Bronchial epithelial cell (primary cell): ENCODE measurements around the gene ARHGAP6. TPM values are rescaled to one million over a fixed set of nuclear protein-coding genes. Genes with fewer than 3 reads are reported as not detected.

Experiments
- DNase-seq: peaks from one replicate; pipeline ENCODE4 v3.0.0-alpha.2; 2010; ENCODE audit warnings: low read depth
- FAIRE-seq: peaks from 2 replicates; lab custom pipeline; 2011; peaks lifted over from hg19 to GRCh38; lab: Jason Lieb, UNC
- H3K27me3 ChIP-seq: 2 replicates; pipeline ENCODE4 v1.5.1; 2011; ENCODE audit warnings: low read length; ENCODE audit not compliant: control insufficient read depth, insufficient read depth
- H3K36me3 ChIP-seq: 2 replicates; pipeline ENCODE4 v1.5.1; 2011; ENCODE audit warnings: low read length; ENCODE audit not compliant: control insufficient read depth, insufficient read depth
- H3K4me3 ChIP-seq: 2 replicates; pipeline ENCODE4 v1.5.1; 2011; ENCODE audit warnings: mild to moderate bottlenecking, low read depth, low read length, control low read depth
- total RNA-seq: library from RNA; depleted of rRNA; stranded (reverse); fragments of >200 nt; gene quantifications from 2 replicates; pipeline ENCODE4 v1.2.1, GENCODE V29; 2014
- TF ChIP-seq, protein P1 (sequence below): IDR thresholded peaks from 2 replicates; pipeline ENCODE4 v1.5.1; 2011; ENCODE audit warnings: mild to moderate bottlenecking, moderate library complexity, low read length, control low read depth, inconsistent platforms; ENCODE audit not compliant: insufficient read depth, severe bottlenecking

Gene ARHGAP6
- total RNA-seq, 1 donor from 2014 or later = under 0.01 TPM

DNA sequence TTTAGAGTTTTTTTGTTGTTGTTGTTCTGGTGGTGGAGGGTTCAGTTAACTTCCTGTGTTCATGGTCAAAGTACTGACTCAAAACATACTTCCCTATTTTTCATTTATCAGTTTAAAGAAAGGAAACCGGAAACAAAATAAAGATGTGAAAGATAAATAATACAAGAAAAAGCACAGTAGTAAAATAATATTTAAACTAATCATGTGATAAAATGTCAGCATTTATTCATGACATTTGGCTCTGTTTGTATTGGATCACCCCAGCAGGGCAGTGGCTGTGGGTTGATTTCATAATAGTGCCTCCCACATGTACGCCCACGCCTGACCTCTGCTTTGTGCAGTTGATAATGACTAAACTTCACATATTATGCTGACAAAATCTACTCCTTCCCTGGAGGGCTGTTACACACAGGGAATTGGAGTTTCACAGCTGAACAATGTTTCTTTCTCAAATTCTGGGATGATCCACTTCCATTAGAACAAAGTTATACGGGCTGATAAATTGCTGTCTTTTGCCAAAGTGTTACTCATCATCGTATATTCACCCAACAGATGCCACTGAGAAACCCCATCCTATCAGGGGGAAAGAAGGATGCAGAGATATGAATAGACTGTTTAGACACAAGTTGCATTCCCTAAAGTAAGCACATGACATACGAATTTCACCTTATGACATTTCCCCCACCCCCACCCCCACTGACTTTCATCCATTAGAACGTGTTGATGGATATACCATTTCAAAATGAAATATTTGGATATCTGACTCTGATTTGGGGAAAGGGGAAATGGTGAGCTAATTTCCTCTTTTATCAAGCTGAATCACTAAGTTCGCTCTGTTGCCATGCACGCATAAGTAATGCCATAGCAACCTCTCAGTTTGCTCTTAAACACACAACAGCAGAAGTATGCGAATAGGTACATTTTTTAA, 324.2 kb downstream of the ARHGAP6 start:
- Histone ChIP-seq H3K4me3 (no peak overlapping the region), H3K36me3 (no peaks in the 10 kb centered on the region), H3K27me3 (no peaks in the 10 kb centered on the region)
- DNase-seq = peak; percentile 88
- FAIRE-seq = no peak
- TF ChIP-seq, protein P1, sequence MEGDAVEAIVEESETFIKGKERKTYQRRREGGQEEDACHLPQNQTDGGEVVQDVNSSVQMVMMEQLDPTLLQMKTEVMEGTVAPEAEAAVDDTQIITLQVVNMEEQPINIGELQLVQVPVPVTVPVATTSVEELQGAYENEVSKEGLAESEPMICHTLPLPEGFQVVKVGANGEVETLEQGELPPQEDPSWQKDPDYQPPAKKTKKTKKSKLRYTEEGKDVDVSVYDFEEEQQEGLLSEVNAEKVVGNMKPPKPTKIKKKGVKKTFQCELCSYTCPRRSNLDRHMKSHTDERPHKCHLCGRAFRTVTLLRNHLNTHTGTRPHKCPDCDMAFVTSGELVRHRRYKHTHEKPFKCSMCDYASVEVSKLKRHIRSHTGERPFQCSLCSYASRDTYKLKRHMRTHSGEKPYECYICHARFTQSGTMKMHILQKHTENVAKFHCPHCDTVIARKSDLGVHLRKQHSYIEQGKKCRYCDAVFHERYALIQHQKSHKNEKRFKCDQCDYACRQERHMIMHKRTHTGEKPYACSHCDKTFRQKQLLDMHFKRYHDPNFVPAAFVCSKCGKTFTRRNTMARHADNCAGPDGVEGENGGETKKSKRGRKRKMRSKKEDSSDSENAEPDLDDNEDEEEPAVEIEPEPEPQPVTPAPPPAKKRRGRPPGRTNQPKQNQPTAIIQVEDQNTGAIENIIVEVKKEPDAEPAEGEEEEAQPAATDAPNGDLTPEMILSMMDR = no peak

DNA sequence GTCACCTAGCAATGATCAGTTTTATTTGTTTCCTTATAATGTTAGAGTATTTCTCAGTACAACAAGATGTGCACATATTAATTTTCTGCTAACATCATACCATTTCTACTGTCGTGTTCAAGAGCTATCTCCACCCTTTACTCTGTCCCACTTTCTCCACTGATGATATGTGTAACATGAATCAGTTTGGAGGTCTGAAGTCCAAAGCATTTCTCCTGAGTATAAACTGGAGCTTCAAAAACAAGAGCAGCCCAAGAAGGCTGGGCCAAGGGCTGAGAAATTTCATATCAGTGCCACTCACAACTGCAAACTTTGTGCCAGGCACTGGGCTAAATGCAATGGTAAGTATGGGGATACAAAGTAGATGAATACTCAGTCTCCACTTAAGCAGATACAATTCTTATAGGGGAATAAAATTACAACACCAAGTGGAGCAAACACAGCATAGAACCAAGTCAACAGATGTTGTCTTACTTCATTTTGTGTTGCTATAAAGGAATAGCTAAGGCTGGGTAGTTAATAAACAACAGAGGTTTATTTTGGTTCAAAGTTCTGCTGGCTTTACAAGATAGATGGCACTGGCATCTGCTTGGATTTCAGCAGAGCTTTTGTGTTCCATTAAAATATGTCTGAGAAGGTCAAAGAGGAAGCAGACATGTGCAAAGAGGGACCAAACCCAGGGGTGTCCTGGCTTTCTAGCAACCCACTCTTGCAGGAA, 328.3 kb downstream of the ARHGAP6 start:
- H3K4me3 ChIP-seq = no peak overlapping the region
- H3K27me3 ChIP-seq = no peaks in the 10 kb centered on the region
- TF ChIP-seq, protein P1 = no peak
- DNase-seq (no peak), FAIRE-seq (no peak)
- H3K36me3 ChIP-seq = no peaks in the 10 kb centered on the region

- TF ChIP-seq, protein P1 = no peak
- DNase-seq (no peak), FAIRE-seq (no peak)
- H3K27me3 ChIP-seq = no peaks in the 10 kb centered on the region
- H3K4me3 ChIP-seq = no peak overlapping the region
- H3K36me3 ChIP-seq = no peaks in the 10 kb centered on the region
Measured at GRCh38 chrX:11336201-11336600, 329.5 kb downstream of the ARHGAP6 start.

DNA sequence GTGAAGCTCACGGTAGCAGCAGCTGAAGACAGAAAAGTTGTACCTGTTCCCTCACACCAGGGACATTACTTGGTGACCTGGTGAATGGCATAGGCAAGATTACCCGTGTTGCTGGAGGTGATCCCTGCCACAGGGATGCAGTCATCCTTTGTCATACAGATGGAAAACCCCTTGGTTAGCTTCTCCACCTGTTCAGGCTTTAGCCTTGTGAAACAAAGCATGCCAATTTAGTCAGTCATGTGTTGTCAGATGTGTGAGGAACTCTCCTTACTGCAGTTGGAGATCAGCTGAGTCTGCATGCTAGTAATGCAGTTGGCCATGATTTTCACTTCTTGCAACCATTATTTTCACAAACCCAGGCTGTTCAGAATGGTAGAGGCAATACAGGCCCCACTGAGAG, 331.6 kb downstream of the ARHGAP6 start:
- H3K36me3 ChIP-seq = no peaks in the 10 kb centered on the region
- no peak for FAIRE-seq
- peak; percentile 75 for DNase-seq
- no peak overlapping the region for H3K4me3 ChIP-seq
- no peaks in the 10 kb centered on the region for H3K27me3 ChIP-seq
- TF ChIP-seq, protein P1 = no peak

- TF ChIP-seq, protein P1 = no peak
- no peaks in the 10 kb centered on the region for H3K36me3 ChIP-seq
- FAIRE-seq (no peak), DNase-seq (no peak)
- no peaks in the 10 kb centered on the region for H3K27me3 ChIP-seq
- H3K4me3 ChIP-seq = no peak overlapping the region
Measured at GRCh38 chrX:11331788-11332187, 333.9 kb downstream of the ARHGAP6 start.
